Measurements from ENCODE around the gene HCFC1R1.

GRCh38 chr16:3026609-3027488 is 3.1 kb upstream of the HCFC1R1 start:
- TF ChIP-seq CTCF (IDR thresholded peaks at IDR 0.05; ENCODE audit: borderline replicate concordance, extremely low read depth, low read length, poor library complexity, severe bottlenecking): no peak
- TF ChIP-seq EZH2 (IDR thresholded peaks at IDR 0.05; ENCODE audit: borderline replicate concordance, low read depth, low read length, severe bottlenecking): no peak
